HepG2 (cell line): ENCODE results near the gene SNAI1. TPM values are rescaled to one million over a fixed set of nuclear protein-coding genes. Genes with fewer than 3 reads are reported as not detected.

Experiments
- ARID2 ChIP-seq: sonication (generic); formaldehyde crosslinking; IDR thresholded peaks from 2 replicates; pipeline ENCODE4 v1.8.1; 2022; ENCODE audit warnings: mild to moderate bottlenecking, missing genetic modification reagents, borderline replicate concordance
- ATF6 ChIP-seq: sonication (generic); formaldehyde crosslinking; conservative IDR thresholded peaks from 2 replicates; pipeline ENCODE4 v1.4.0; 2020; ENCODE audit warnings: missing genetic modification reagents
- EP300 ChIP-seq, 3 experiments: sonication (generic) in 1 of 3; formaldehyde crosslinking in 1 of 3; IDR thresholded peaks; 2 replicates each; pipeline versions ENCODE4 v1.5.1 to v1.6.1; 2011 to 2020; ENCODE audit warnings: low read depth in 2 of 3, low read length in 2 of 3, borderline replicate concordance in 1 of 3, improper control_type of control experiment in 1 of 3, mild to moderate bottlenecking in 1 of 3, missing genetic modification reagents in 1 of 3, moderate library complexity in 1 of 3
- GABPB1 ChIP-seq: IDR thresholded peaks from 2 replicates; pipeline ENCODE4 v1.6.1; 2016; ENCODE audit warnings: mild to moderate bottlenecking, missing genetic modification reagents, moderate library complexity, missing compliant biosample characterization
- KAT7 ChIP-seq: IDR thresholded peaks from 2 replicates; pipeline ENCODE4 v1.6.1; 2018; ENCODE audit warnings: borderline replicate concordance, missing compliant biosample characterization
- MNT ChIP-seq: fragments of 450-650 bp; IDR thresholded peaks from 2 replicates; pipeline ENCODE4 v1.6.1; 2016
- PATZ1 ChIP-seq: sonication (generic); formaldehyde crosslinking; IDR thresholded peaks from 2 replicates; pipeline ENCODE4 v1.4.0; 2020; ENCODE audit warnings: missing genetic modification reagents
- PAX8 ChIP-seq: sonication (generic); formaldehyde crosslinking; IDR thresholded peaks from 2 replicates; pipeline ENCODE4 v1.8.0; 2022; ENCODE audit warnings: mild to moderate bottlenecking, missing genetic modification reagents, borderline replicate concordance
- RARA ChIP-seq: IDR thresholded peaks from 2 replicates; pipeline ENCODE4 v1.6.1; 2016; ENCODE audit warnings: missing genetic modification reagents, missing compliant biosample characterization
- SPEN ChIP-seq: sonication (generic); formaldehyde crosslinking; IDR thresholded peaks from 2 replicates; pipeline ENCODE4 v1.5.1; 2020; ENCODE audit warnings: low read depth, mild to moderate bottlenecking, missing genetic modification reagents
- TBL1XR1 ChIP-seq: fragments of 150-350 bp; IDR thresholded peaks from 2 replicates; pipeline ENCODE4 v1.6.1; 2014; ENCODE audit warnings: borderline replicate concordance, low read length; ENCODE audit not compliant: partially characterized antibody
- TP53 ChIP-seq: sonication (generic); formaldehyde crosslinking; conservative IDR thresholded peaks from 2 replicates; pipeline ENCODE4 v1.4.0; 2020; ENCODE audit warnings: missing genetic modification reagents
- ZNF160 ChIP-seq: sonication (generic); formaldehyde crosslinking; IDR thresholded peaks from 2 replicates; pipeline ENCODE4 v1.8.0; 2022; ENCODE audit warnings: mild to moderate bottlenecking, inconsistent platforms, missing genetic modification reagents
- ZNF205 ChIP-seq: IDR thresholded peaks from 2 replicates; pipeline ENCODE4 v1.6.1; 2018; ENCODE audit warnings: missing biosample characterization, missing genetic modification reagents
- ZNF280D ChIP-seq: sonication (generic); formaldehyde crosslinking; IDR thresholded peaks from 2 replicates; pipeline ENCODE4 v1.5.1; 2020; ENCODE audit warnings: mild to moderate bottlenecking, missing genetic modification reagents
- ZNF773 ChIP-seq: sonication (generic); formaldehyde crosslinking; IDR thresholded peaks from 2 replicates; pipeline ENCODE4 v1.4.0; 2020; ENCODE audit warnings: missing genetic modification reagents, borderline replicate concordance
- ZZZ3 ChIP-seq: sonication (generic); formaldehyde crosslinking; IDR thresholded peaks from 2 replicates; pipeline ENCODE4 v1.4.0; 2020; ENCODE audit warnings: missing genetic modification reagents, mild to moderate bottlenecking, borderline replicate concordance
- polyA plus RNA-seq, 8 experiments: library from polyadenylated mRNA; depleted of rRNA in 3 of 8; stranded (reverse) in 7 of 8; unstranded in 1 of 8; fragments of >200 nt; fragmentation: Illumina TruSeq in 4 of 8; extraction: Trizol in 4 of 8; gene quantifications; 2 replicates each; pipeline versions ENCODE4 v1.2.1 to v1.2.3, GENCODE V29; 2011 to 2016; ENCODE audit warnings: low read depth in 4 of 8, missing spikeins in 1 of 8, mixed read lengths in 1 of 8; ENCODE audit not compliant: insufficient read depth in 1 of 8
- total RNA-seq, 5 experiments: library from RNA; depleted of rRNA; stranded (reverse); fragments of >200 nt; fragmentation: Illumina TruSeq; extraction: Trizol; gene quantifications; 2 replicates each; pipeline ENCODE4 v1.2.3, GENCODE V29; 2016; ENCODE audit warnings: low read depth in 1 of 5

Gene SNAI1
- total and polyA plus RNA-seq, 2 of the 13 experiments (the other 11 are each of a cell fraction or from before 2014, with no cell fraction given), result 1.3 to 1.4 TPM

- TF ChIP-seq ZNF280D (CRISPR knock-in tag) (peak; percentile 60; the same call in 1 of the 2 replicates), ZNF205 (CRISPR knock-in tag) (peak; percentile 86; the same call in 1 of the 2 replicates), KAT7 (CRISPR knock-in tag) (peak; percentile 62; the same call in 1 of the 2 replicates), ZNF773 (peak; percentile 90; the same call in 1 of the 2 replicates), PATZ1 (peak; percentile 99), ATF6 (peak; percentile 93; the same call in 1 of the 2 replicates), TBL1XR1 (peak; percentile 46), SPEN (CRISPR knock-in tag) (peak; percentile 73; the same call in 1 of the 2 replicates), TP53 (CRISPR knock-in tag) (peak; percentile 93; the same call in 1 of the 2 replicates), MNT (peak; percentile 42; the same call in 1 of the 2 replicates), RARA (CRISPR knock-in tag) (peak; percentile 48), ARID2 (0 out of 2 replicates have a peak, but pooled peaks have one; percentile 11), ZZZ3 (CRISPR knock-in tag) (no peak), ZNF160 (peak; percentile 33; the same call in 1 of the 2 replicates), PAX8 (CRISPR knock-in tag) (no peak), GABPB1 (peak; percentile 87), EP300 (IDR thresholded peaks at IDR 0.05; ENCODE audit: low read depth in 2 of 2, low read length in 2 of 2) (0 out of 4 replicates have a peak, but pooled peaks of 1 of the 2 experiments have one; percentile 45), EP300 (CRISPR knock-in tag; IDR thresholded peaks at IDR 0.05; ENCODE audit: borderline replicate concordance) (no peak; the same call in 1 of the 2 replicates)
Observed at GRCh38 chr20:49979030-49979832, 3.5 kb upstream of the SNAI1 start (continued).
